GM15510 (cell line): ENCODE results near the gene DISP2.

Experiments used
- POLR2A ChIP-seq: IDR thresholded peaks from 3 replicates; pipeline ENCODE4 v1.6.1; 2011; ENCODE audit warnings: borderline replicate concordance; ENCODE audit not compliant: insufficient read length; ENCODE audit errors: extremely low read depth

The DISP2 gene

GRCh38 chr15:40322531-40323238 is 35.3 kb upstream of the DISP2 start:
- TF ChIP-seq POLR2A = no peak

DNA sequence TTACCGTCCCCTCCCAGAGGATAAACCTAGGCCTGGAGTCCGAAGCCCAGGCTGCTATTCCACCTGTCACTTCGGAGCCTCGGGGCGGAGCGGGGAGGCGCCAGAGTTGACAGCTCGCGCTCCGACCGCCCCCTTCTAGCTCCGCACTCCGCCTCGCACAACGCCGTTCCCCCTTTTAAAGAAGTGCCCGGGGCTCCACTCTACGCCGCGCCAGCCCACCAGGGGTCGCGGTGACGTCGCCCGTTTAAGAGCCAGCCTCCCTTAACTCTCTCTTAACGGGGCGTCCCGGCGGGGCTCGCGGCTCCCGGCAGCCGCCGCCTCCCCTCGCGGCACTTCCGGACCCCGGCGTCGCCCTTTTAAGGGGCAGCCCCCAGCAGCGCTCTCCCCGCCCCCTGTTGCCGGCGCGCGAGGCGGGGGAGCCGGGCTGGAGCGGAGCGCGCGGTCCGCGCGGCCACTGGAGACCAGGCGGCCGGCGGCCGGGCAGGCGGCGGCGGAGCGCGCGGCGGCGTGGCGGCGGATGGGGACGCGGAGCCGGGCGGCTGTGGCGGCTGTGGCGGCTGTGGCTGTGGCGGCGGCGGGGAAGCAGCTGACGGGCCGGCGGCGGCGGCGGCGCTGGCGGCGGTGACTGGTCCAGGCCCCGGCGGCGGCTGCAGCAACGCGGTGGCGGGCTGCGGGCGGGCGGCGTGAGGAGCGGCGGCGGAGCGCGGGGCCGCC is 34.6 kb upstream of the DISP2 start, which contains the start of gene INAFM2:
Gene INAFM2 (plus strand): TSS at position 454 of the 714 bp plus-strand sequence. CDS start 364 bp downstream, outside the sequence.
- TF ChIP-seq POLR2A = peak; percentile 42

DNA sequence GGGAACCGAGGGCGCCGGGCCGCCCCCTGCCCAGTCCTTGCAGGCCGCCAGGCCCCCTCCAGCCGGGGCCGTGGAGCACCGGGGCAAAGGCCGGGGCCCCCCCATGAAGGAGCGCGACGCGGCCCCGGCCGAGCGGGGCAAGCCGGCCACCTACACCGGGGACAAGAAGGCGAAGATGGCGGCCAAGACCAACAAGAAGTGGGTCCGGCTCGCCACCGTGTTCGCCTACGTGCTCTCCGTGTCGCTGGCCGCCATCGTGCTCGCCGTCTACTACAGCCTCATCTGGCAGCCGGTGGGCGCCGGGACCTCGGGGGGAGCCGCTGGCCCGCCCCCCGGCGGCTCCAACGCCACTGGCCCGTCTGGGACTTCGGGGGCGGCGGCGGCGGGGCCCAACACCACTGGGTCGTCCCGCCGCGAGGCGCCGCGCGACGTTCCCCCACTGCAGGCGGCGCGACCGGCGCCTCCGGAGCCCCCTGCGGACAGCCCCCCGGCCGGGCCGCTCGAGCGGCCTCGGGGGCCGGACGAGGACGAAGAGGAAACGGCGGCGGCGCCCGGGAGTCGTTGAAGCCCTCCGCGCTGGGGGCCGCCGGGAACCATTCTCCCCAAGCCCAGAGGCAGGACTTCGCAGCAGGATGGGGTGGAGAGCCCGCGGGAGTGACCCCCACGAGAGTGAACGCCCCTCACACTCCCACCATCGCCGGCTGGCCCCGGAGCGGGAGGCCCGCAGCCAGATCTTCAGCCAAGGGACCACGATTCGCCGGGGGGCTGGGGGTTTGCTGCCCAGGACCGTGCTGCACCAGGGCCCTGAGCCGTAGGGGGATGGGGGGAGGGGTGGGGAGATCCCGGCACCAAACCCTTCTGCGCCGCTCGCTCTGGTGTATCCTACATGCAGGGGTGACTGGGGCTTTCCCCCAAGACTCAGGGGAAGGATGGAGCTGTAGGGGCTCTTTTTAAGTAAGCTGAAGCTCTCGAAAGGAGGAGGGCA is 33.8 kb upstream of the DISP2 start:
- no peak for TF ChIP-seq POLR2A

DNA sequence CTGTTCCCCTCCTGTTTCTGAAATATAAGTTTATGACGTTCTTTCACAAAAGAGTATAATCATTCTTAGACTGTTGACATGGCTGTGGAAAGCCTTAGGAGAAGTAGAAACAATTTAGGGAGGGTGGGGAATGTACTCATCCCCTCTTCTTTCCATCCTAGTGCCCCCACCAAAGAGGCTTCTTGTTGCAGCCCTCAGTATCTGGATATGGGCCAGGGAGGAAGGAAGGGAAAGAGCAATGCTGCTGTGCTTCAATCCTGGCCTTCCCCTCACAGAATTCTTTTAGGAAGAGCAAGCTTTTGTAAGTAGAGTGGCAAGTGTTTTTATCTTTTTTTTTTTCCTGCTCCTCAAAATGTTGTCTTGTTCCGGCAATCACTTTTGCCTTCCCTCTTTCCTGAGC is 32.8 kb upstream of the DISP2 start:
- no peak for TF ChIP-seq POLR2A

GRCh38 chr15:40325700-40326099 is 32.3 kb upstream of the DISP2 start:
- TF ChIP-seq POLR2A = no peak

- TF ChIP-seq POLR2A = no peak
Observed at GRCh38 chr15:40327457-40327856, 30.6 kb upstream of the DISP2 start.

GRCh38 chr15:40328176-40328575 is 29.8 kb upstream of the DISP2 start:
- TF ChIP-seq POLR2A = no peak

- TF ChIP-seq POLR2A = no peak
Observed at GRCh38 chr15:40328751-40329150, 29.3 kb upstream of the DISP2 start.

DNA sequence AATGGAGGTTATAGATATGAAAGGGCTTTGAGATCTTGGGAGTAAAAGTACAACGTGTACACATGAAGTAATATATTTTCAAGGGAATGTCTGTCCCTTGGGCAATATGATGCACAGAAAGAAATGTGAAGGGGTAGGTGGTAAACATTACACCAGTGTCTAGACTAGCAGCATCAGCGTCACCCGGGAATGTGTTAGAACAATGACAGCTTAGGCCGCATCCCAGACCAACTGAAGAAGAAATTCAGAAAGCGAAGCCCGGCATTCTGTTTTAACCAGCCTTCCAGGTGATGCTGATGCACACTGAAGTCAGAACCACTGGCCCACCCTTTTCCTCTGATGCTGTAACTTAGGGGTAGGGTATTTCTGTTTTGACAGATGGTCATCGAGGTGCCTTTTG is 28.2 kb upstream of the DISP2 start:
- TF ChIP-seq POLR2A = no peak

DNA sequence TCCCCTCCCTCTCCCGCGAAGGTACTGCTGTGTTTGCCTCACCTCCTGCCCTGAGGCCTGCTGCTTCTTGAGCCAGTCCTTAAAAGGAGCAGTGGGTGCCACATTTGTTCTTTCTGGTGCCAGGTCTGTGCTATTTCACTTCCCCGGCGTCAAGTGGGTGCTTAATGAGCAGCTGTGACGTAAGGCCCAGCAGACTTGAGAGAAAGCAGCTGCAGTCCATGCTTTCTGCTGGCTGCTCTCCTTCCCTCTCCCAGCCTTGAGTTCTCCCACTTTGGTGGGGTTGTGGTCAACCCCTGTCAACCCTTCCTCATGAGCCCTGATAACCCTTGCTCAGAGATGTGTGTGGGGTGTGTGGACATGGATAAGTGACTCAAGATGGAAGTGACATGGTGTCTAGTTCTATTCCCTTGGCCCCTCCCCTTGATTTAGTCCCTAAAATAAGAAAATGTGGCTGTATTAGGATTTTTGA is 27.6 kb upstream of the DISP2 start:
- TF ChIP-seq POLR2A = no peak

DNA sequence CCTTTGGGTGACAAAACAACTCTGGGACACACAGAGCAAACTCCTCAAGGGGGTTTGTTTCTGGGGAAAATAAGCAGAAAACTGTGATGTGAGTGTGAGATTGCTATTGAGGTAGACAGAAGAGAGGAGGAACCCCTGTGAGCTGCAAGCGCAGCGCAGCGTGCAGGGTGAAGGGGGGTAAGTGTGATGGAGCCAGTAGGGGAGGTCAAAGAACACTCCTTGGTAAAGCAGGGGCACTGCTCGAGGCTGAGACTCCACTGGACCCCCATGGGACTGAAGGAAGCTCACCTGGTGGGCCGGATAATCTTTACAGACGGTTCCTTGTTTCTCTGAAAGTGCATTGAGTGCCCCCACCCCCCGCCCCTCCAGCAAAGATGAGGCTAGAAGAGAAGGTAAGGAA is 27.0 kb upstream of the DISP2 start:
- TF ChIP-seq POLR2A = no peak

- TF ChIP-seq POLR2A = no peak
Observed at GRCh38 chr15:40331637-40332036, 26.4 kb upstream of the DISP2 start.

GRCh38 chr15:40332113-40332781 is 25.8 kb upstream of the DISP2 start:
- TF ChIP-seq POLR2A = no peak

GRCh38 chr15:40333922-40334492 is 24.0 kb upstream of the DISP2 start:
- no peak for TF ChIP-seq POLR2A

DNA sequence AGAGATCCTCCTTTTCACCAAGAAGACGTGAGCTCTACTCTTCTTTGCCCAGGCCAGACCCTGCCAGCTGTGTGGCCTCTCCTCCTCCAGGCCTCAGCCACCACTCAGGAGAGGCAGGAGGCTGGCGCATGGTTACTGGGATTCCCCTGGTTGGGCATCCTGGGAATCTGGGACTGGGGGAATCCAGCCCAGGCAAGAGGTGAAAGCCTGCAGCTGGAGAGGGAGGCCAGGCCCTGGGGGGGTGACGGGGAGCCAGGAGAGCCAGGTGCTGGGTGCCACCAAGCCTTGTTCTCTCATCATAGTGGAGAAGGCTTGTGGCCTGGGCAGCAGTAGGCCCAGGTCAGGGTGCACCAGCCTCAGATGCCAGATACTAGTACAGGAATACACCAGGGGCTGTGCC is 23.5 kb upstream of the DISP2 start:
- TF ChIP-seq POLR2A = no peak
